GM12878 (cell line): ENCODE results near the gene MBD3L2. TPM values are rescaled to one million over a fixed set of nuclear protein-coding genes. Genes with fewer than 3 reads are reported as not detected.

Experiments
- ATF3 ChIP-seq: IDR thresholded peaks from 2 replicates; pipeline ENCODE4 v1.6.1; 2011; ENCODE audit warnings: low read depth, mild to moderate bottlenecking, low read length, moderate library complexity, borderline replicate concordance; ENCODE audit errors: extremely low read depth
- E2F4 ChIP-seq: IDR thresholded peaks from 2 replicates; pipeline ENCODE4 v1.6.1; 2012; ENCODE audit warnings: low read depth, low read length, improper control_type of control experiment
- ESRRA ChIP-seq: IDR thresholded peaks from 2 replicates; pipeline ENCODE4 v1.6.1; 2012; ENCODE audit warnings: mild to moderate bottlenecking, low read length, improper control_type of control experiment
- EZH2 ChIP-seq: IDR thresholded peaks from 2 replicates; pipeline ENCODE4 v1.6.1; 2012; ENCODE audit warnings: low read depth, mild to moderate bottlenecking, control low read depth, inconsistent platforms, low read length, borderline replicate concordance; ENCODE audit not compliant: control insufficient read depth
- HDAC2 ChIP-seq: fragments of 200-600 bp; sonication (generic); IDR thresholded peaks from 2 replicates; pipeline ENCODE4 v1.6.1; 2017
- HDGF ChIP-seq: fragments of 450-650 bp; IDR thresholded peaks from 2 replicates; pipeline ENCODE4 v1.6.1; 2016; ENCODE audit warnings: antibody characterized with exemption
- IKZF1 ChIP-seq: fragments of 450-650 bp; conservative IDR thresholded peaks from 2 replicates; pipeline ENCODE4 v1.6.1; 2017; ENCODE audit warnings: antibody characterized with exemption, mild to moderate bottlenecking
- MEF2B ChIP-seq: fragments of 450-650 bp; IDR thresholded peaks from 2 replicates; pipeline ENCODE4 v1.6.1; 2018; ENCODE audit warnings: mild to moderate bottlenecking, moderate library complexity; ENCODE audit not compliant: partially characterized antibody, poor library complexity, severe bottlenecking
- NBN ChIP-seq: fragments of 450-650 bp; IDR thresholded peaks from 2 replicates; pipeline ENCODE4 v1.6.1; 2016
- NR2F1 ChIP-seq: fragments of 450-650 bp; conservative IDR thresholded peaks from 2 replicates; pipeline ENCODE4 v1.6.1; 2017; ENCODE audit warnings: mild to moderate bottlenecking
- PKNOX1 ChIP-seq: fragments of 450-650 bp; IDR thresholded peaks from 2 replicates; pipeline ENCODE4 v1.6.1; 2016; ENCODE audit warnings: mild to moderate bottlenecking
- POLR2A ChIP-seq: IDR thresholded peaks from 2 replicates; pipeline ENCODE4 v1.6.1; 2011; ENCODE audit warnings: low read depth, mild to moderate bottlenecking, low read length
- POLR2AphosphoS5 ChIP-seq: IDR thresholded peaks from 2 replicates; pipeline ENCODE4 v1.6.1; 2011; ENCODE audit warnings: mild to moderate bottlenecking, low read length, inconsistent platforms
- RB1 ChIP-seq: fragments of 450-650 bp; formaldehyde crosslinking; IDR thresholded peaks from 2 replicates; pipeline ENCODE4 v1.6.1; 2017; ENCODE audit warnings: mild to moderate bottlenecking, borderline replicate concordance
- RBBP5 ChIP-seq: fragments of 200-600 bp; sonication (generic); conservative IDR thresholded peaks from 2 replicates; pipeline ENCODE4 v1.6.1; 2016
- SREBF1 ChIP-seq: IDR thresholded peaks from 2 replicates; pipeline ENCODE4 v1.6.1; 2012; ENCODE audit warnings: mild to moderate bottlenecking, low read length
- TAF1 ChIP-seq: IDR thresholded peaks from 2 replicates; pipeline ENCODE4 v1.6.1; 2011; ENCODE audit warnings: mild to moderate bottlenecking, low read depth, low read length, borderline replicate concordance
- TCF12 ChIP-seq: IDR thresholded peaks from 2 replicates; pipeline ENCODE4 v1.6.1; 2011; ENCODE audit warnings: low read depth, mild to moderate bottlenecking, low read length
- YY1 ChIP-seq: IDR thresholded peaks from 2 replicates; pipeline ENCODE4 v1.6.1; 2011; ENCODE audit warnings: low read depth, mild to moderate bottlenecking, low read length
- polyA plus RNA-seq, 11 experiments: library from polyadenylated mRNA; depleted of rRNA in 4 of 11; unstranded in 6 of 11; stranded (reverse) in 5 of 11; fragments of >200 nt; fragmentation: Nextera tagmentation in 4 of 11; fragmentation: Illumina TruSeq in 1 of 11; extraction: Ambion mirVana in 4 of 11; extraction: Trizol in 1 of 11; gene quantifications; 1 replicate in 1 of 11; 2 replicates in 10 of 11; pipeline versions ENCODE4 v1.2.1 to v1.2.3, GENCODE V29; 2011 to 2016; ENCODE audit warnings: inconsistent platforms in 2 of 11, missing spikeins in 2 of 11, low read depth in 1 of 11
- total RNA-seq, 4 experiments: library from RNA; depleted of rRNA in 3 of 4; stranded (reverse); fragments of >200 nt in 3 of 4; fragmentation: Illumina TruSeq in 1 of 4; extraction: Trizol in 1 of 4; gene quantifications; 2 replicates each; pipeline versions ENCODE4 v1.2.1 to v1.2.3, GENCODE V29; 2013 to 2021

MBD3L2 gene
- total and polyA plus RNA-seq, 10 of the 15 experiments (the other 5 are each of a cell fraction or from before 2014, with no cell fraction given) = not detected

GRCh38 chr19:7098701-7099596 lies 49.8 kb downstream of the MBD3L2 start (continued):
- TF ChIP-seq PKNOX1 (peak; percentile 79), EZH2 (no peak), HDGF (peak; percentile 100), IKZF1 (peak; percentile 14; the same call in 1 of the 2 replicates), TCF12 (0 out of 2 replicates have a peak, but pooled peaks have one; percentile 24), E2F4 (no peak), NBN (peak; percentile 84), POLR2A (peak; percentile 90), SREBF1 (no peak), POLR2AphosphoS5 (peak; percentile 66; the same call in 1 of the 2 replicates), TAF1 (peak; percentile 44; the same call in 1 of the 2 replicates), NR2F1 (peak; percentile 59), HDAC2 (no peak), RB1 (peak; percentile 27; the same call in 1 of the 2 replicates), MEF2B (peak; percentile 44), RBBP5 (no peak), YY1 (peak; percentile 61; the same call in 1 of the 2 replicates), ESRRA (no peak), ATF3 (no peak)
